ENCODE data around the gene MARCHF4.

Gene MARCHF4

DNA sequence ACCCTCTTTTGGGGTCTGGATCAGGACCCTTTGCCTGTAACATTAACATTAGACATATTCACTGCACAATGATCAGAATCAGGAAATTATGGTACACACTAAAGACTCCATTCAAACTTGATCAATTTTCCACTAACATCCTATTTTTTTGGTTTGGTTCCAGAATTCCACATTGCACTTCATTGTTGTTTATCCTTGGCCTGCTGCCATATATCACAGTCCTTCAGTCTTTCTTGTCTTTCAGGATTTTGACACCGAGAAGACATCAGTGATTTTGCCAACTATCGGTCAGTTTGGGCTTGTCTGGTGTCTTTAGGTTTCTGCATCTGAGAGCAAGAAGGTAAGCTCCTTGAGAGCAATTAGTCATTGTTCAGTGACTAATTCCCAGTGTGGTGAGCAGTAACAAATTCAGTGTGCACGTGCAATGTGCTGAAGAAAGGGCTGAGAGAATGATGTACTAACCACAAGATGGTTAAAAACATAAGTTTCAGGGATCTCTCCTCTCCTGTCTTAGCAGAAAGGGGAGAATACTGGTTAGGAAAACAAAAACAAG is 23.5 kb downstream of the MARCHF4 start (continued):
- TF ChIP-seq, protein P1, sequence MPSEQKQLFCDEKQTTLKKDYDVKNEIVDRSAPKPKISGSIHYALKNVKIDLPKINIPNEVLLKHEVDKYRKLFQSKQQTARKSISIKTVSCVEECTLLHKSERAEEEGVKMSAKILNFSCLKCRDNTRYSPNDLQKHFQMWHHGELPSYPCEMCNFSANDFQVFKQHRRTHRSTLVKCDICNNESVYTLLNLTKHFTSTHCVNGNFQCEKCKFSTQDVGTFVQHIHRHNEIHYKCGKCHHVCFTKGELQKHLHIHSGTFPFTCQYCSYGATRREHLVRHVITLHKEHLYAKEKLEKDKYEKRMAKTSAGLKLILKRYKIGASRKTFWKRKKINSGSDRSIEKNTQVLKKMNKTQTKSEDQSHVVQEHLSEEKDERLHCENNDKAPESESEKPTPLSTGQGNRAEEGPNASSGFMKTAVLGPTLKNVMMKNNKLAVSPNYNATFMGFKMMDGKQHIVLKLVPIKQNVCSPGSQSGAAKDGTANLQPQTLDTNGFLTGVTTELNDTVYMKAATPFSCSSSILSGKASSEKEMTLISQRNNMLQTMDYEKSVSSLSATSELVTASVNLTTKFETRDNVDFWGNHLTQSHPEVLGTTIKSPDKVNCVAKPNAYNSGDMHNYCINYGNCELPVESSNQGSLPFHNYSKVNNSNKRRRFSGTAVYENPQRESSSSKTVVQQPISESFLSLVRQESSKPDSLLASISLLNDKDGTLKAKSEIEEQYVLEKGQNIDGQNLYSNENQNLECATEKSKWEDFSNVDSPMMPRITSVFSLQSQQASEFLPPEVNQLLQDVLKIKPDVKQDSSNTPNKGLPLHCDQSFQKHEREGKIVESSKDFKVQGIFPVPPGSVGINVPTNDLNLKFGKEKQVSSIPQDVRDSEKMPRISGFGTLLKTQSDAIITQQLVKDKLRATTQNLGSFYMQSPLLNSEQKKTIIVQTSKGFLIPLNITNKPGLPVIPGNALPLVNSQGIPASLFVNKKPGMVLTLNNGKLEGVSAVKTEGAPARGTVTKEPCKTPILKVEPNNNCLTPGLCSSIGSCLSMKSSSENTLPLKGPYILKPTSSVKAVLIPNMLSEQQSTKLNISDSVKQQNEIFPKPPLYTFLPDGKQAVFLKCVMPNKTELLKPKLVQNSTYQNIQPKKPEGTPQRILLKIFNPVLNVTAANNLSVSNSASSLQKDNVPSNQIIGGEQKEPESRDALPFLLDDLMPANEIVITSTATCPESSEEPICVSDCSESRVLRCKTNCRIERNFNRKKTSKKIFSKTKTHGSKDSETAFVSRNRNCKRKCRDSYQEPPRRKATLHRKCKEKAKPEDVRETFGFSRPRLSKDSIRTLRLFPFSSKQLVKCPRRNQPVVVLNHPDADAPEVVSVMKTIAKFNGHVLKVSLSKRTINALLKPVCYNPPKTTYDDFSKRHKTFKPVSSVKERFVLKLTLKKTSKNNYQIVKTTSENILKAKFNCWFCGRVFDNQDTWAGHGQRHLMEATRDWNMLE (tag by site-specific recombination; conservative IDR thresholded peaks at IDR 0.05; ENCODE audit: low read depth), result no peak

DNA sequence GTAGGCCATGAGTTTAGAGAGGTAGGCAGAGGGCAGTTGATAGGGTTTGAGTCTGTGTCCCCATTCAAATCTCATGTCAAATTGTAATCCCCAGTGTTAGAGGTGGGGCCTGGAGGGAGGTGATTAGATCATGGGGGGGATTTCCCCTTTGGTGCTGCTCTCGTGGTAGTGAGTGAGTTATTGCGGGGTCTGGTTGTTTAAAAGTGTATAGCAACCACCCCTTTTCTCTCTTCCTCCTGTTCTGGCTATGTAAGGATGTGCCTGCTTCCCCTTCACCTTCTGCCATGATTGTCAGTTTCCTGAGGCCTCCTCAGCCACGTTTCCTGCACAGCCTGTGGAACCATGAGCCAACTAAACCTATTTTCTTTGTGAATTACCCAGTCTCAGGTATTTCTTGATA is 25.5 kb downstream of the MARCHF4 start:
- TF ChIP-seq BCL11A (tag by site-specific recombination; IDR thresholded peaks at IDR 0.05; ENCODE audit: low read depth) (no peak), ZNF426 (tag by site-specific recombination; IDR thresholded peaks at IDR 0.05) (no peak), GLI4 (tag by site-specific recombination; IDR thresholded peaks at IDR 0.05) (no peak), ZNF514 (tag by site-specific recombination; IDR thresholded peaks at IDR 0.05) (no peak), ZNF112 (tag by site-specific recombination; IDR thresholded peaks at IDR 0.05) (no peak), ZNF394 (tag by site-specific recombination; IDR thresholded peaks at IDR 0.05; ENCODE audit: borderline replicate concordance) (no peak), ZBTB7A (tag by site-specific recombination; IDR thresholded peaks at IDR 0.05; ENCODE audit: low read depth) (no peak), SETDB1 (IDR thresholded peaks at IDR 0.05; ENCODE audit: insufficient read length, low read length) (no peak), ZNF501 (tag by site-specific recombination; IDR thresholded peaks at IDR 0.05) (no peak), ZNF596 (tag by site-specific recombination; IDR thresholded peaks at IDR 0.05) (no peak), ZNF341 (tag by site-specific recombination; IDR thresholded peaks at IDR 0.05; ENCODE audit: low read depth) (no peak), ZNF768 (tag by site-specific recombination; IDR thresholded peaks at IDR 0.05) (no peak), ZNF2 (tag by site-specific recombination; IDR thresholded peaks at IDR 0.05) (no peak), ZNF660 (tag by site-specific recombination; IDR thresholded peaks at IDR 0.05) (no peak), ZFHX2 (tag by site-specific recombination; conservative IDR thresholded peaks at IDR 0.05) (no peak), ZNF571 (tag by site-specific recombination; IDR thresholded peaks at IDR 0.05) (no peak)
- TF ChIP-seq, protein P2, sequence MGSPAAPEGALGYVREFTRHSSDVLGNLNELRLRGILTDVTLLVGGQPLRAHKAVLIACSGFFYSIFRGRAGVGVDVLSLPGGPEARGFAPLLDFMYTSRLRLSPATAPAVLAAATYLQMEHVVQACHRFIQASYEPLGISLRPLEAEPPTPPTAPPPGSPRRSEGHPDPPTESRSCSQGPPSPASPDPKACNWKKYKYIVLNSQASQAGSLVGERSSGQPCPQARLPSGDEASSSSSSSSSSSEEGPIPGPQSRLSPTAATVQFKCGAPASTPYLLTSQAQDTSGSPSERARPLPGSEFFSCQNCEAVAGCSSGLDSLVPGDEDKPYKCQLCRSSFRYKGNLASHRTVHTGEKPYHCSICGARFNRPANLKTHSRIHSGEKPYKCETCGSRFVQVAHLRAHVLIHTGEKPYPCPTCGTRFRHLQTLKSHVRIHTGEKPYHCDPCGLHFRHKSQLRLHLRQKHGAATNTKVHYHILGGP (tag by site-specific recombination; IDR thresholded peaks at IDR 0.05), result no peak
- TF ChIP-seq, protein P3, sequence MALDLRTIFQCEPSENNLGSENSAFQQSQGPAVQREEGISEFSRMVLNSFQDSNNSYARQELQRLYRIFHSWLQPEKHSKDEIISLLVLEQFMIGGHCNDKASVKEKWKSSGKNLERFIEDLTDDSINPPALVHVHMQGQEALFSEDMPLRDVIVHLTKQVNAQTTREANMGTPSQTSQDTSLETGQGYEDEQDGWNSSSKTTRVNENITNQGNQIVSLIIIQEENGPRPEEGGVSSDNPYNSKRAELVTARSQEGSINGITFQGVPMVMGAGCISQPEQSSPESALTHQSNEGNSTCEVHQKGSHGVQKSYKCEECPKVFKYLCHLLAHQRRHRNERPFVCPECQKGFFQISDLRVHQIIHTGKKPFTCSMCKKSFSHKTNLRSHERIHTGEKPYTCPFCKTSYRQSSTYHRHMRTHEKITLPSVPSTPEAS (tag by site-specific recombination; IDR thresholded peaks at IDR 0.05), result no peak
- TF ChIP-seq, protein P4, sequence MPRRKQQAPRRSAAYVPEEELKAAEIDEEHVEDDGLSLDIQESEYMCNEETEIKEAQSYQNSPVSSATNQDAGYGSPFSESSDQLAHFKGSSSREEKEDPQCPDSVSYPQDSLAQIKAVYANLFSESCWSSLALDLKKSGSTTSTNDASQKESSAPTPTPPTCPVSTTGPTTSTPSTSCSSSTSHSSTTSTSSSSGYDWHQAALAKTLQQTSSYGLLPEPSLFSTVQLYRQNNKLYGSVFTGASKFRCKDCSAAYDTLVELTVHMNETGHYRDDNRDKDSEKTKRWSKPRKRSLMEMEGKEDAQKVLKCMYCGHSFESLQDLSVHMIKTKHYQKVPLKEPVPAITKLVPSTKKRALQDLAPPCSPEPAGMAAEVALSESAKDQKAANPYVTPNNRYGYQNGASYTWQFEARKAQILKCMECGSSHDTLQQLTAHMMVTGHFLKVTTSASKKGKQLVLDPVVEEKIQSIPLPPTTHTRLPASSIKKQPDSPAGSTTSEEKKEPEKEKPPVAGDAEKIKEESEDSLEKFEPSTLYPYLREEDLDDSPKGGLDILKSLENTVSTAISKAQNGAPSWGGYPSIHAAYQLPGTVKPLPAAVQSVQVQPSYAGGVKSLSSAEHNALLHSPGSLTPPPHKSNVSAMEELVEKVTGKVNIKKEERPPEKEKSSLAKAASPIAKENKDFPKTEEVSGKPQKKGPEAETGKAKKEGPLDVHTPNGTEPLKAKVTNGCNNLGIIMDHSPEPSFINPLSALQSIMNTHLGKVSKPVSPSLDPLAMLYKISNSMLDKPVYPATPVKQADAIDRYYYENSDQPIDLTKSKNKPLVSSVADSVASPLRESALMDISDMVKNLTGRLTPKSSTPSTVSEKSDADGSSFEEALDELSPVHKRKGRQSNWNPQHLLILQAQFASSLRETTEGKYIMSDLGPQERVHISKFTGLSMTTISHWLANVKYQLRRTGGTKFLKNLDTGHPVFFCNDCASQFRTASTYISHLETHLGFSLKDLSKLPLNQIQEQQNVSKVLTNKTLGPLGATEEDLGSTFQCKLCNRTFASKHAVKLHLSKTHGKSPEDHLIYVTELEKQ (tag by site-specific recombination; IDR thresholded peaks at IDR 0.05; ENCODE audit: borderline replicate concordance), result no peak
- TF ChIP-seq, protein P5, sequence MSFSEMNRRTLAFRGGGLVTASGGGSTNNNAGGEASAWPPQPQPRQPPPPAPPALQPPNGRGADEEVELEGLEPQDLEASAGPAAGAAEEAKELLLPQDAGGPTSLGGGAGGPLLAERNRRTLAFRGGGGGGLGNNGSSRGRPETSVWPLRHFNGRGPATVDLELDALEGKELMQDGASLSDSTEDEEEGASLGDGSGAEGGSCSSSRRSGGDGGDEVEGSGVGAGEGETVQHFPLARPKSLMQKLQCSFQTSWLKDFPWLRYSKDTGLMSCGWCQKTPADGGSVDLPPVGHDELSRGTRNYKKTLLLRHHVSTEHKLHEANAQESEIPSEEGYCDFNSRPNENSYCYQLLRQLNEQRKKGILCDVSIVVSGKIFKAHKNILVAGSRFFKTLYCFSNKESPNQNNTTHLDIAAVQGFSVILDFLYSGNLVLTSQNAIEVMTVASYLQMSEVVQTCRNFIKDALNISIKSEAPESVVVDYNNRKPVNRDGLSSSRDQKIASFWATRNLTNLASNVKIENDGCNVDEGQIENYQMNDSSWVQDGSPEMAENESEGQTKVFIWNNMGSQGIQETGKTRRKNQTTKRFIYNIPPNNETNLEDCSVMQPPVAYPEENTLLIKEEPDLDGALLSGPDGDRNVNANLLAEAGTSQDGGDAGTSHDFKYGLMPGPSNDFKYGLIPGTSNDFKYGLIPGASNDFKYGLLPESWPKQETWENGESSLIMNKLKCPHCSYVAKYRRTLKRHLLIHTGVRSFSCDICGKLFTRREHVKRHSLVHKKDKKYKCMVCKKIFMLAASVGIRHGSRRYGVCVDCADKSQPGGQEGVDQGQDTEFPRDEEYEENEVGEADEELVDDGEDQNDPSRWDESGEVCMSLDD (tag by site-specific recombination; IDR thresholded peaks at IDR 0.05), result no peak
- POLR2A ChIA-PET, result interaction anchor here (0.6 kb wide), 1 partner anchor 16 kb away, joined by 5 read pairs; no protein-coding TSS in a partner anchor
- H3K9me3 ChIP-seq (ENCODE audit: control insufficient read depth, insufficient read depth, low read depth, low read length), result no peaks in the 10 kb centered on the region
- CTCF ChIA-PET, result no interaction called here
- no peaks in the 10 kb centered on the region; the same call in 1 of the 2 replicates for H3K4me1 ChIP-seq (ENCODE audit: control insufficient read depth, insufficient read depth, low read length)
- H3K36me3 ChIP-seq (ENCODE audit: control insufficient read depth in 2 of 2, insufficient read depth in 1 of 2, low read length in 2 of 2), result no peaks in the 10 kb centered on the region
- H3K27ac ChIP-seq (ENCODE audit: extremely low read depth, low read depth, low read length), result no peak overlapping the region
- no peak overlapping the region for H3K4me3 ChIP-seq (ENCODE audit: low read depth, low read length)
